Adrenal gland (tissue), 12 donors: ENCODE results near the gene ERCC2. TPM values are rescaled to one million over a fixed set of nuclear protein-coding genes. Genes with fewer than 3 reads are reported as not detected.
"Not testable (repeated sequence)": the region's sequence is repeated elsewhere in the genome, so short reads cannot be mapped to it uniquely, and the experiment has no call there.

ENCODE experiments used
- DNase-seq, 7 donors: peaks; one replicate each; pipeline ENCODE4 v3.0.0-alpha.2; 2019 to 2020
- H3K27ac ChIP-seq, 5 donors: fragments of 200-600 bp; sonication (generic) in 4 of 5; 1 replicate in 3 of 5; 2 replicates in 2 of 5; pipeline versions ENCODE4 v1.5.1 to v1.8.0; 2016 to 2020; ENCODE audit warnings: mild to moderate bottlenecking in 1 of 5
- H3K27me3 ChIP-seq: fragments of 200-600 bp; 2 replicates; pipeline ENCODE4 v1.8.0; 2021
- H3K36me3 ChIP-seq, 2 donors: fragments of 200-600 bp; replicated peaks in 1 of 2; 1 replicate in 1 of 2; 2 replicates in 1 of 2; pipeline versions ENCODE4 v1.5.1 to v1.8.0; 2018 to 2022
- H3K4me1 ChIP-seq, 2 donors: fragments of 200-600 bp; replicated peaks in 1 of 2; 1 replicate in 1 of 2; 2 replicates in 1 of 2; pipeline versions ENCODE4 v1.5.1 to v1.8.0; 2018 to 2021
- H3K4me3 ChIP-seq, 4 donors: fragments of 200-600 bp; sonication (generic) in 3 of 4; one replicate each; pipeline ENCODE4 v1.5.1; 2016 to 2018
- H3K9me3 ChIP-seq, 3 donors: fragments of 200-600 bp; sonication (generic) in 1 of 3; replicated peaks in 1 of 3; 1 replicate in 2 of 3; 2 replicates in 1 of 3; pipeline versions ENCODE4 v1.5.1 to v1.8.0; 2016 to 2021
- CTCF ChIP-seq, 6 experiments: fragments of 450-650 bp in 4 of 6; fragments of 200-600 bp in 2 of 6; sonication (generic) in 1 of 6; IDR thresholded peaks; 1 replicate in 5 of 6; 2 replicates in 1 of 6; pipeline versions ENCODE4 v1.5.1 to v1.8.0; 2016 to 2021; ENCODE audit warnings: antibody characterized with exemption in 6 of 6, mild to moderate bottlenecking in 2 of 6, moderate library complexity in 1 of 6
- POLR2A ChIP-seq, 2 donors: fragments of 450-650 bp; IDR thresholded peaks; one replicate each; pipeline ENCODE4 v1.6.1; 2017; ENCODE audit warnings: antibody characterized with exemption in 2 of 2, mild to moderate bottlenecking in 2 of 2, moderate library complexity in 1 of 2
- WGBS, 4 donors: extraction: QIAGEN DNeasy Blood & Tissue Kit in 2 of 4; methylation state at CpG; one replicate each; pipeline versions ENCODE4 v1.1.5 to v1.1.7; 2013 to 2017; 5-methylcytosine and 5-hydroxymethylcytosine counted together
- intact Hi-C, 2 donors: fragments of 100-400 bp; cut with DNase I; formaldehyde crosslinking; loops; one replicate each; pipeline versions ENCODE4 v1.14.1 to v1.15.0; 2022 to 2023
- polyA plus RNA-seq, 3 donors: library from polyadenylated mRNA; stranded (reverse); fragments of 200-250 nt in 2 of 3; fragments of 350-450 nt in 1 of 3; fragmentation: Illumina TruSeq in 1 of 3; extraction: RNeasy Lipid Tissue Mini Kit (QIAGEN cat#74804) in 1 of 3; gene quantifications; one replicate each; pipeline ENCODE4 v1.2.3, GENCODE V29; 2013 to 2014
- total RNA-seq, 9 donors: library from RNA; depleted of rRNA in 4 of 9; stranded (reverse); fragments of >200 nt in 4 of 9; fragments of 120-200 nt in 1 of 9; fragmentation: NEBNext Ultra II Directional in 1 of 9; extraction: Animal tissue kit (Norgen Biotek cat#: 25700) in 1 of 9; gene quantifications; one replicate each; pipeline versions ENCODE4 v1.1.0 to v1.2.4, GENCODE V29; 2013 to 2023
- donor health status: healthy with polysubstance abuse.
- donor health status: Bipolar disorder and iron deficiency.
- donor health status: DM: yes; HTN: yes; CAD: no.
- donor health status: DM: no; HTN: no; CAD: no.
- donor health status: DM: no; HTN: no; CAD: no.
- donor health status: DM: yes; HTN: yes; CAD: no.

ERCC2 gene
- total and polyA plus RNA-seq, 12 donors, result 10.1 to 53.3 (median 26.9) TPM

- no peaks in the 10 kb centered on the region for H3K27me3 ChIP-seq
- H3K4me3 ChIP-seq, result no peak overlapping the region
- H3K4me1 ChIP-seq, result peaks cover 9% of the 10 kb centered on the region in 2 donors
- no peaks in the 10 kb centered on the region for H3K9me3 ChIP-seq
- WGBS, 4 donors, result 76 to 83% (median 78%) methylated on average over 9 of the region's 9 CpGs
- H3K36me3 ChIP-seq, result peaks cover 0 to 51% of the 10 kb centered on the region in 2 donors
- DNase-seq, result no peak
- peak overlapping the region in 1 of 5 donors; percentile 60 for H3K27ac ChIP-seq
- intact Hi-C loops, result no loop called here
- TF ChIP-seq POLR2A (IDR thresholded peaks at IDR 0.05), result no peak
- TF ChIP-seq CTCF (IDR thresholded peaks at IDR 0.05), result no peak
These were observed 48.4 kb upstream of the ERCC2 start for GRCh38 chr19:45418802-45419201.

GRCh38 chr19:45417151-45417550, 46.8 kb upstream of the ERCC2 start:
- intact Hi-C loops, result no loop called here
- DNase-seq, result no peak
- no peak overlapping the region for H3K4me3 ChIP-seq
- H3K27ac ChIP-seq, result no peak overlapping the region
- H3K4me1 ChIP-seq, result no peaks in the 10 kb centered on the region
- no peaks in the 10 kb centered on the region for H3K27me3 ChIP-seq
- WGBS, 4 donors, result 81 to 97% (median 88%) methylated on average over 4 of the region's 4 CpGs
- TF ChIP-seq POLR2A (IDR thresholded peaks at IDR 0.05) (no peak), CTCF (IDR thresholded peaks at IDR 0.05) (no peak)
- H3K36me3 ChIP-seq, result peaks cover 0 to 64% of the 10 kb centered on the region in 2 donors
- H3K9me3 ChIP-seq, result no peaks in the 10 kb centered on the region

GRCh38 chr19:45414468-45414867, 44.1 kb upstream of the ERCC2 start:
- 81 to 94% (median 93%) methylated on average over 8 of the region's 8 CpGs for WGBS, 4 donors
- intact Hi-C loops, result no loop called here
- H3K27ac ChIP-seq, result no peak overlapping the region
- peaks cover 0 to 54% of the 10 kb centered on the region in 2 donors for H3K36me3 ChIP-seq
- TF ChIP-seq CTCF (IDR thresholded peaks at IDR 0.05), result no peak
- no peak for TF ChIP-seq POLR2A (IDR thresholded peaks at IDR 0.05)
- H3K4me1 ChIP-seq, result no peaks in the 10 kb centered on the region
- no peak for DNase-seq
- no peak overlapping the region for H3K4me3 ChIP-seq
- H3K27me3 ChIP-seq, result no peaks in the 10 kb centered on the region
- no peaks in the 10 kb centered on the region for H3K9me3 ChIP-seq

- Histone ChIP-seq H3K9me3 (no peaks in the 10 kb centered on the region), H3K36me3 (peaks cover 0 to 49% of the 10 kb centered on the region in 2 donors), H3K4me1 (no peaks in the 10 kb centered on the region), H3K27me3 (no peaks in the 10 kb centered on the region), H3K4me3 (no peak overlapping the region), H3K27ac (no peak overlapping the region)
- no peak for TF ChIP-seq CTCF (IDR thresholded peaks at IDR 0.05)
- no peak for TF ChIP-seq POLR2A (IDR thresholded peaks at IDR 0.05)
- 73 to 86% (median 81%) methylated on average over 6 of the region's 6 CpGs for WGBS, 4 donors
- DNase-seq, result no peak
- intact Hi-C loops, result no loop called here
These were observed 43.1 kb upstream of the ERCC2 start for GRCh38 chr19:45413497-45413896.

GRCh38 chr19:45410330-45410729, 40.0 kb upstream of the ERCC2 start:
- 88 to 96% (median 96%) methylated on average over 4 of the region's 4 CpGs for WGBS, 4 donors

More at GRCh38 chr19:45410330-45410729, 40.0 kb upstream of the ERCC2 start:
- H3K9me3 ChIP-seq, H3K27ac ChIP-seq, intact Hi-C loops, H3K27me3 ChIP-seq, DNase-seq, H3K4me3 ChIP-seq: not testable (repeated sequence)
- H3K4me1 ChIP-seq, result peaks cover 7 to 12% of the 10 kb centered on the region in 2 donors
- H3K36me3 ChIP-seq, result peaks cover 0 to 26% of the 10 kb centered on the region in 2 donors
